CD14-positive monocyte (primary cell): ENCODE data around the gene PRCP. TPM values are rescaled to one million over a fixed set of nuclear protein-coding genes. Genes with fewer than 3 reads are reported as not detected.

Experiments used
- DNase-seq, 3 donors: peaks; one replicate each; pipeline ENCODE4 v3.0.0-alpha.2; 2011 to 2022
- H2AFZ ChIP-seq: 2 replicates; pipeline ENCODE4 v1.6.0; 2012; ENCODE audit warnings: mild to moderate bottlenecking, low read depth, low read length, inconsistent platforms; ENCODE audit not compliant: insufficient read depth, poor library complexity, severe bottlenecking
- H3K27ac ChIP-seq, 2 donors: 1 replicate in 1 of 2; 2 replicates in 1 of 2; pipeline ENCODE4 v1.5.1; 2012 to 2013; ENCODE audit warnings: low read length in 2 of 2, control low read depth in 1 of 2, inconsistent platforms in 1 of 2, low read depth in 1 of 2, mild to moderate bottlenecking in 1 of 2
- H3K27me3 ChIP-seq, 2 donors: one replicate each; pipeline versions ENCODE4 v1.6.0 to v1.6.1; 2011 to 2013; ENCODE audit warnings: low read length in 2 of 2; ENCODE audit not compliant: control insufficient read depth in 2 of 2, insufficient read depth in 2 of 2
- H3K36me3 ChIP-seq, 2 donors: replicated peaks in 1 of 2; 1 replicate in 1 of 2; 2 replicates in 1 of 2; pipeline versions ENCODE4 v1.5.1 to v1.6.1; 2012 to 2013; ENCODE audit warnings: low read length in 2 of 2, control low read depth in 1 of 2, inconsistent platforms in 1 of 2, mild to moderate bottlenecking in 1 of 2; ENCODE audit not compliant: insufficient read depth in 2 of 2, control insufficient read depth in 1 of 2
- H3K4me1 ChIP-seq, 2 donors: 1 replicate in 1 of 2; 2 replicates in 1 of 2; pipeline versions ENCODE4 v1.5.1 to v1.6.1; 2012 to 2013; ENCODE audit warnings: low read length in 2 of 2, control low read depth in 1 of 2, inconsistent platforms in 1 of 2, mild to moderate bottlenecking in 1 of 2, moderate library complexity in 1 of 2; ENCODE audit not compliant: insufficient read depth in 2 of 2, control insufficient read depth in 1 of 2
- H3K4me2 ChIP-seq: replicated peaks from 2 replicates; pipeline ENCODE3; 2012; ENCODE audit warnings: low read length, moderate library complexity, mild to moderate bottlenecking; ENCODE audit not compliant: poor library complexity, severe bottlenecking; ENCODE audit errors: extremely low read depth
- H3K4me3 ChIP-seq, 3 experiments: fragments of 200-600 bp in 1 of 3; sonication (generic) in 1 of 3; replicated peaks in 1 of 3; 1 replicate in 2 of 3; 2 replicates in 1 of 3; pipeline ENCODE4 v1.5.1; 2011 to 2013; ENCODE audit warnings: low read length in 3 of 3, mild to moderate bottlenecking in 3 of 3, control low read depth in 2 of 3, low read depth in 2 of 3, inconsistent platforms in 1 of 3, moderate library complexity in 1 of 3
- H3K79me2 ChIP-seq: 2 replicates; pipeline ENCODE4 v1.6.0; 2012; ENCODE audit warnings: mild to moderate bottlenecking, control low read depth, inconsistent platforms, low read length, moderate library complexity; ENCODE audit not compliant: insufficient read depth
- H3K9ac ChIP-seq: 2 replicates; pipeline ENCODE4 v1.6.0; 2017; ENCODE audit warnings: low read length, mild to moderate bottlenecking; ENCODE audit not compliant: insufficient read depth, poor library complexity, severe bottlenecking
- H3K9me3 ChIP-seq, 2 donors: replicated peaks in 1 of 2; 1 replicate in 1 of 2; 2 replicates in 1 of 2; pipeline versions ENCODE4 v1.5.1 to v1.6.1; 2012 to 2013; ENCODE audit warnings: low read length in 2 of 2, control low read depth in 1 of 2; ENCODE audit not compliant: control insufficient read depth in 1 of 2, insufficient read depth in 1 of 2
- H4K20me1 ChIP-seq: 2 replicates; pipeline ENCODE4 v1.6.0; 2012; ENCODE audit warnings: mild to moderate bottlenecking, low read length, control low read depth, moderate library complexity; ENCODE audit not compliant: insufficient read depth
- H3K27ac Mint-ChIP-seq, 7 donors: one replicate each; pipeline ENCODE4 v1.8.0; 2020; ENCODE audit warnings: mild to moderate bottlenecking in 7 of 7, mixed read lengths in 7 of 7, moderate library complexity in 6 of 7, inconsistent platforms in 2 of 7
- H3K27me3 Mint-ChIP-seq, 3 donors: one replicate each; pipeline ENCODE4 v1.8.0; 2021 to 2022; ENCODE audit warnings: low read depth in 3 of 3, mild to moderate bottlenecking in 3 of 3, mixed read lengths in 3 of 3, moderate library complexity in 3 of 3, inconsistent platforms in 1 of 3
- H3K36me3 Mint-ChIP-seq, 2 donors: one replicate each; pipeline ENCODE4 v1.8.0; 2020; ENCODE audit warnings: mixed read lengths in 2 of 2, inconsistent platforms in 1 of 2, mild to moderate bottlenecking in 1 of 2
- H3K4me1 Mint-ChIP-seq: one replicate; pipeline ENCODE4 v1.8.0; 2020; ENCODE audit warnings: mild to moderate bottlenecking, mixed read lengths
- H3K4me3 Mint-ChIP-seq, 2 donors: one replicate each; pipeline ENCODE4 v1.8.0; 2020; ENCODE audit warnings: mild to moderate bottlenecking in 2 of 2, mixed read lengths in 2 of 2, moderate library complexity in 1 of 2
- H3K9me3 Mint-ChIP-seq, 7 donors: one replicate each; pipeline ENCODE4 v1.8.0; 2020 to 2022; ENCODE audit warnings: mixed read lengths in 7 of 7, mild to moderate bottlenecking in 6 of 7, moderate library complexity in 6 of 7, inconsistent platforms in 2 of 7
- CTCF ChIP-seq: fragments of 200-600 bp; IDR thresholded peaks from one replicate; pipeline ENCODE4 v1.8.0; 2022; ENCODE audit warnings: antibody characterized with exemption, mild to moderate bottlenecking
- WGBS: methylation state at CpG from one replicate; pipeline ENCODE4 v1.1.5; 2013; ENCODE audit warnings: missing lambda C conversion rate; ENCODE audit not compliant: insufficient coverage; 5-methylcytosine and 5-hydroxymethylcytosine counted together
- intact Hi-C, 2 donors: fragments of 100-400 bp; cut with micrococcal nuclease; formaldehyde crosslinking; loops; one replicate each; pipeline versions ENCODE4 v1.15.0 to v1.15.1; 2023
- polyA plus RNA-seq, 3 donors: library from polyadenylated mRNA; depleted of rRNA in 1 of 3; unstranded in 2 of 3; stranded (reverse) in 1 of 3; fragments of 300-500 nt in 2 of 3; fragments of >200 nt in 1 of 3; fragmentation: Illumina TruSeq in 2 of 3; gene quantifications; 1 replicate in 2 of 3; 2 replicates in 1 of 3; pipeline ENCODE4 v1.2.3, GENCODE V29; 2012 to 2021

PRCP gene
- polyA plus RNA-seq, 3 donors = 68.0 to 228 (median 186) TPM

- Histone ChIP-seq H3K79me2 (no peaks in the 10 kb centered on the region), H2AFZ (no peak overlapping the region), H3K4me1 (no peaks in the 10 kb centered on the region), H4K20me1 (no peaks in the 10 kb centered on the region), H3K27me3 (no peaks in the 10 kb centered on the region), H3K36me3 (no peaks in the 10 kb centered on the region), H3K9me3 (peaks cover 0 to 4% of the 10 kb centered on the region in 2 donors), H3K4me3 (no peak overlapping the region), H3K4me2 (no peak overlapping the region), H3K27ac (no peak overlapping the region), H3K9ac (no peak overlapping the region)
- DNase-seq = no peak
- WGBS = no CpG with 5 or more reads among the region's 2 CpGs
- Mint-ChIP-seq H3K4me3 (no peak overlapping the region), H3K27me3 (peaks cover 2 to 4% (median 3%) of the 10 kb centered on the region in 3 donors), H3K36me3 (no peaks in the 10 kb centered on the region), H3K9me3 (peaks cover 2 to 31% (median 3%) of the 10 kb centered on the region in 7 donors), H3K27ac (no peak overlapping the region), H3K4me1 (no peaks in the 10 kb centered on the region)
- TF ChIP-seq CTCF = no peak
- intact Hi-C loops = no loop called here
These were observed 42.1 kb upstream of the PRCP start for GRCh38 chr11:82942376-82942775.

- Histone ChIP-seq H3K27me3 (no peaks in the 10 kb centered on the region), H4K20me1 (no peaks in the 10 kb centered on the region), H3K9me3 (peaks cover 0 to 4% of the 10 kb centered on the region in 2 donors), H3K79me2 (no peaks in the 10 kb centered on the region), H3K4me2 (no peak overlapping the region), H3K4me1 (no peaks in the 10 kb centered on the region), H2AFZ (no peak overlapping the region), H3K9ac (no peak overlapping the region), H3K27ac (no peak overlapping the region), H3K4me3 (no peak overlapping the region), H3K36me3 (peaks cover 5 to 12% of the 10 kb centered on the region in 2 donors)
- no peak for DNase-seq
- no peak for TF ChIP-seq CTCF
- no CpG with 5 or more reads among the region's 2 CpGs for WGBS
- H3K27me3 Mint-ChIP-seq = peaks cover 0 to 2% (median 0%) of the 10 kb centered on the region in 3 donors
- peaks cover 18 to 19% of the 10 kb centered on the region in 2 donors for H3K36me3 Mint-ChIP-seq
- intact Hi-C loops = no loop called here
- H3K4me3 Mint-ChIP-seq = no peak overlapping the region
- no peak overlapping the region for H3K27ac Mint-ChIP-seq
- H3K4me1 Mint-ChIP-seq = no peaks in the 10 kb centered on the region
- peaks cover 2 to 31% (median 3%) of the 10 kb centered on the region in 7 donors for H3K9me3 Mint-ChIP-seq
These were observed 39.2 kb upstream of the PRCP start for GRCh38 chr11:82939456-82939855.
